ENCODE data around the gene TSHZ1. TPM values are rescaled to one million over a fixed set of nuclear protein-coding genes. Genes with fewer than 3 reads are reported as not detected.

Gene TSHZ1
- total and polyA plus RNA-seq, 4 donors = 4.2 to 6.6 (median 5.6) TPM

DNA sequence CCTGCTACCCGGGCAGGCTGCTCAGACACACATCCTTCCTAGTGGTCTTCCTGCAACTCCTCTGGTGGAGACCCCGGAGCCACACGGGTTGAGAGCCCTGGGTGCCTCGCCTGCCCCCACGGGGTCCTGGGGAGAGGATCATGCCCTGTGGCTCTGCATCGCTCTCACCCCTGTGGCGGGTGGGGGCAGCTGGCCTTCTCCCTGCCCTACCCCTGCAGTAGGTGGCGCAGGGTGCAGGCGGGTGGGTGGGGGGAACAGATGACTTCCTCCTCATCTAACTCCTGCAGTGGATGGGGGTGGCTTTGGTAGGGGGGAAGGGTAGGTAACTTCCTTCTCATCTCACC lies 38.5 kb downstream of the TSHZ1 start:
- Histone ChIP-seq H3K4me1 (ENCODE audit: control insufficient read depth in 4 of 4, insufficient read depth in 4 of 4, low read length in 3 of 4) (peaks cover 7 to 64% (median 43%) of the 10 kb centered on the region in 4 donors), H3K9me3 (ENCODE audit: control insufficient read depth in 4 of 4, low read length in 3 of 4) (no peaks in the 10 kb centered on the region)
- WGBS = 97% methylated on average over 9 of the region's 9 CpGs

DNA sequence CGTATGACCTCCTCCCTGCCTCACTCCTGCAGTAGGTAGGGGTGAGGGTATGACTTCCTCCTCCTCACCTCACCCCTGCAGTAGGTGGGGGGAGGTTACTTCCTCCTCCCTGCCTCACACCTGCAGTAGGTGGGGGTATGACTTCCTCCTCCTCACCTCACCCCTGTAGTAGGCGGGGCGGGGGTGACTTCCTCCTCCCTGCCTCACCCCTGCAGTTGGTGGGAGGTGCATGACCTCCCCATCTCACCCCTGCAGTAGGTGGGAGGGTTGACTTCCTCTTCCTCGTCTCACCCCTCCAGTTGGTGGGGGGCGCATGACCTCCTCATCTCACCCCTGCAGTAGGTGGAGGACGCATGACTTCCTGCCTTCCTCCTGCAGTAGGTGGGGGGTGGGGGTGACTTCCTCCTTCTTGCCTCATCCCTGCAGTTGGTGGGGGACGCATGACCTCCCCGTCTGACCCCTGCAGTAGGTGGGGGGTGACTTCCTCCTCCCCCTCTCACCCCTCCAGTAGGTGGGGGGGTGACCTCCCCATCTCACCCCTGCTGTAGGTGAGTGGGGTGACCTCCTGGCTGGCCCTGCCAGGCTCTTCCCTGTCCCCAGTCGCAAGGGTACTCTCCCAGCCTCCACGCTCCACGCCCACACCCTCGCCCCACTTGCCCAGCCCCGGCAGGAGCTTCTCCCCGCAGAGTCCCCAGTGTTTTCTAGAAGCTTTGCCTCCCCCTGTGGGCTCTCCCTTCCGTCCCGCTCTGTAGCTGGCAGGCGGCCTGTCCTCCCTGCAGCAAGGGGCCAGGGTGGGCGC lies 39.3 kb downstream of the TSHZ1 start:
- H3K4me1 ChIP-seq (ENCODE audit: control insufficient read depth in 4 of 4, insufficient read depth in 4 of 4, low read length in 3 of 4) = peaks cover 7 to 66% (median 41%) of the 10 kb centered on the region in 4 donors
- H3K36me3 ChIP-seq (ENCODE audit: control insufficient read depth in 4 of 4, insufficient read depth in 3 of 4, low read depth in 1 of 4, low read length in 3 of 4) = no peaks in the 10 kb centered on the region
- no peaks in the 10 kb centered on the region for H3K9me3 ChIP-seq (ENCODE audit: control insufficient read depth in 4 of 4, low read length in 3 of 4)
- no peak for DNase-seq (ENCODE audit: low spot score)
- no peak for TF ChIP-seq JUND (IDR thresholded peaks at IDR 0.05)
- TF ChIP-seq HNF4G (IDR thresholded peaks at IDR 0.05) = no peak
- TF ChIP-seq EGR1 (IDR thresholded peaks at IDR 0.05; ENCODE audit: low read depth in 2 of 2) = no peak
- TF ChIP-seq NR2F2 (IDR thresholded peaks at IDR 0.05) = no peak
- TF ChIP-seq TAF1 (conservative IDR thresholded peaks at IDR 0.05) = no peak
- TF ChIP-seq FOXA2 (IDR thresholded peaks at IDR 0.05) = no peak
- no peak for TF ChIP-seq GABPA (IDR thresholded peaks at IDR 0.05 in 1 of 2, conservative IDR thresholded peaks at IDR 0.05 in 1 of 2)
- TF ChIP-seq, protein P1, sequence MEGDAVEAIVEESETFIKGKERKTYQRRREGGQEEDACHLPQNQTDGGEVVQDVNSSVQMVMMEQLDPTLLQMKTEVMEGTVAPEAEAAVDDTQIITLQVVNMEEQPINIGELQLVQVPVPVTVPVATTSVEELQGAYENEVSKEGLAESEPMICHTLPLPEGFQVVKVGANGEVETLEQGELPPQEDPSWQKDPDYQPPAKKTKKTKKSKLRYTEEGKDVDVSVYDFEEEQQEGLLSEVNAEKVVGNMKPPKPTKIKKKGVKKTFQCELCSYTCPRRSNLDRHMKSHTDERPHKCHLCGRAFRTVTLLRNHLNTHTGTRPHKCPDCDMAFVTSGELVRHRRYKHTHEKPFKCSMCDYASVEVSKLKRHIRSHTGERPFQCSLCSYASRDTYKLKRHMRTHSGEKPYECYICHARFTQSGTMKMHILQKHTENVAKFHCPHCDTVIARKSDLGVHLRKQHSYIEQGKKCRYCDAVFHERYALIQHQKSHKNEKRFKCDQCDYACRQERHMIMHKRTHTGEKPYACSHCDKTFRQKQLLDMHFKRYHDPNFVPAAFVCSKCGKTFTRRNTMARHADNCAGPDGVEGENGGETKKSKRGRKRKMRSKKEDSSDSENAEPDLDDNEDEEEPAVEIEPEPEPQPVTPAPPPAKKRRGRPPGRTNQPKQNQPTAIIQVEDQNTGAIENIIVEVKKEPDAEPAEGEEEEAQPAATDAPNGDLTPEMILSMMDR (IDR thresholded peaks at IDR 0.05; ENCODE audit: low read depth, low read length, missing input control) = no peak
- TF ChIP-seq YY1 (IDR thresholded peaks at IDR 0.05) = no peak
- TF ChIP-seq RAD21 (IDR thresholded peaks at IDR 0.05) = no peak
- TF ChIP-seq HNF4A (conservative IDR thresholded peaks at IDR 0.05) = no peak
- TF ChIP-seq, protein P2, sequence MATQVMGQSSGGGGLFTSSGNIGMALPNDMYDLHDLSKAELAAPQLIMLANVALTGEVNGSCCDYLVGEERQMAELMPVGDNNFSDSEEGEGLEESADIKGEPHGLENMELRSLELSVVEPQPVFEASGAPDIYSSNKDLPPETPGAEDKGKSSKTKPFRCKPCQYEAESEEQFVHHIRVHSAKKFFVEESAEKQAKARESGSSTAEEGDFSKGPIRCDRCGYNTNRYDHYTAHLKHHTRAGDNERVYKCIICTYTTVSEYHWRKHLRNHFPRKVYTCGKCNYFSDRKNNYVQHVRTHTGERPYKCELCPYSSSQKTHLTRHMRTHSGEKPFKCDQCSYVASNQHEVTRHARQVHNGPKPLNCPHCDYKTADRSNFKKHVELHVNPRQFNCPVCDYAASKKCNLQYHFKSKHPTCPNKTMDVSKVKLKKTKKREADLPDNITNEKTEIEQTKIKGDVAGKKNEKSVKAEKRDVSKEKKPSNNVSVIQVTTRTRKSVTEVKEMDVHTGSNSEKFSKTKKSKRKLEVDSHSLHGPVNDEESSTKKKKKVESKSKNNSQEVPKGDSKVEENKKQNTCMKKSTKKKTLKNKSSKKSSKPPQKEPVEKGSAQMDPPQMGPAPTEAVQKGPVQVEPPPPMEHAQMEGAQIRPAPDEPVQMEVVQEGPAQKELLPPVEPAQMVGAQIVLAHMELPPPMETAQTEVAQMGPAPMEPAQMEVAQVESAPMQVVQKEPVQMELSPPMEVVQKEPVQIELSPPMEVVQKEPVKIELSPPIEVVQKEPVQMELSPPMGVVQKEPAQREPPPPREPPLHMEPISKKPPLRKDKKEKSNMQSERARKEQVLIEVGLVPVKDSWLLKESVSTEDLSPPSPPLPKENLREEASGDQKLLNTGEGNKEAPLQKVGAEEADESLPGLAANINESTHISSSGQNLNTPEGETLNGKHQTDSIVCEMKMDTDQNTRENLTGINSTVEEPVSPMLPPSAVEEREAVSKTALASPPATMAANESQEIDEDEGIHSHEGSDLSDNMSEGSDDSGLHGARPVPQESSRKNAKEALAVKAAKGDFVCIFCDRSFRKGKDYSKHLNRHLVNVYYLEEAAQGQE (IDR thresholded peaks at IDR 0.05) = no peak
- TF ChIP-seq SP1 (IDR thresholded peaks at IDR 0.05) = no peak
- H3K9ac ChIP-seq (ENCODE audit: low read depth in 1 of 2, low read length in 2 of 2) = no peak overlapping the region
- 88% methylated on average over 18 of the region's 18 CpGs for WGBS
- no peak overlapping the region for H3K4me3 ChIP-seq (ENCODE audit: low read depth in 1 of 3, low read length in 3 of 3)
- peak overlapping the region; percentile 46 to 47 for H3K27ac ChIP-seq (ENCODE audit: low read depth in 1 of 2, low read length in 2 of 2)
- no peaks in the 10 kb centered on the region for H3K27me3 ChIP-seq (ENCODE audit: control insufficient read depth in 4 of 4, insufficient read depth in 4 of 4, low read length in 3 of 4)

More for the DNA sequence above, 38.5 kb downstream of the TSHZ1 start:
- Histone ChIP-seq H3K27ac (ENCODE audit: low read depth in 1 of 2, low read length in 2 of 2) (peak overlapping the region; percentile 44 to 84), H3K27me3 (ENCODE audit: control insufficient read depth in 4 of 4, insufficient read depth in 4 of 4, low read length in 3 of 4) (no peaks in the 10 kb centered on the region), H3K4me3 (ENCODE audit: low read depth in 1 of 3, low read length in 3 of 3) (no peak overlapping the region), H3K9ac (ENCODE audit: low read depth in 1 of 2, low read length in 2 of 2) (no peak overlapping the region), H3K36me3 (ENCODE audit: control insufficient read depth in 4 of 4, insufficient read depth in 3 of 4, low read depth in 1 of 4, low read length in 3 of 4) (no peaks in the 10 kb centered on the region)
- no peak for DNase-seq (ENCODE audit: low spot score)
- TF ChIP-seq YY1 (IDR thresholded peaks at IDR 0.05) (no peak), JUND (IDR thresholded peaks at IDR 0.05) (no peak), SP1 (IDR thresholded peaks at IDR 0.05) (no peak), HNF4A (conservative IDR thresholded peaks at IDR 0.05) (no peak)
